Aorta (tissue), 5 donors: ENCODE data around the gene ARHGAP28. TPM values are rescaled to one million over a fixed set of nuclear protein-coding genes. Genes with fewer than 3 reads are reported as not detected.
A peak's percentile ranks its signal among the peaks of the same experiment; 100 is the strongest.
"Not testable (repeated sequence)": the region's sequence is repeated elsewhere in the genome, so short reads cannot be mapped to it uniquely, and the experiment has no call there.

Experiments
- ATAC-seq: fragments of 200-7000 bp; cut with Tn5 transposase; one replicate; pipeline ENCODE4 v1.9.1; 2022; ENCODE audit warnings: moderate library complexity; ENCODE audit not compliant: low FRiP score
- DNase-seq, 2 donors: peaks; one replicate each; pipeline ENCODE4 v3.0.0-alpha.2; 2020
- H3K27ac ChIP-seq, 2 donors: one replicate each; pipeline ENCODE4 v1.5.1; 2013; ENCODE audit warnings: low read length in 2 of 2, mild to moderate bottlenecking in 2 of 2, moderate library complexity in 2 of 2, control low read depth in 1 of 2, inconsistent platforms in 1 of 2, low read depth in 1 of 2
- H3K27me3 ChIP-seq, 2 donors: one replicate each; pipeline ENCODE4 v1.6.1; 2013; ENCODE audit warnings: control low read depth in 1 of 2, low read length in 1 of 2, mild to moderate bottlenecking in 1 of 2, moderate library complexity in 1 of 2; ENCODE audit not compliant: insufficient read depth in 2 of 2, control insufficient read depth in 1 of 2
- H3K36me3 ChIP-seq, 2 donors: one replicate each; pipeline ENCODE4 v1.6.1; 2013; ENCODE audit warnings: control low read depth in 1 of 2, low read length in 1 of 2, mild to moderate bottlenecking in 1 of 2; ENCODE audit not compliant: insufficient read depth in 2 of 2, control insufficient read depth in 1 of 2
- H3K4me1 ChIP-seq, 2 donors: one replicate each; pipeline ENCODE4 v1.6.1; 2013; ENCODE audit warnings: low read length in 2 of 2, control low read depth in 1 of 2, mild to moderate bottlenecking in 1 of 2, moderate library complexity in 1 of 2; ENCODE audit not compliant: insufficient read depth in 2 of 2, control insufficient read depth in 1 of 2
- H3K4me3 ChIP-seq, 2 donors: one replicate each; pipeline ENCODE4 v1.5.1; 2013; ENCODE audit warnings: low read length in 2 of 2, control low read depth in 1 of 2, mild to moderate bottlenecking in 1 of 2
- H3K9me3 ChIP-seq: one replicate; pipeline ENCODE4 v1.6.1; 2013; ENCODE audit warnings: mild to moderate bottlenecking, low read length; ENCODE audit not compliant: control insufficient read depth
- WGBS, 2 donors: extraction: QIAGEN DNeasy Blood & Tissue Kit; methylation state at CpG; one replicate each; pipeline ENCODE4 v1.1.7; 2013; 5-methylcytosine and 5-hydroxymethylcytosine counted together
- intact Hi-C, 2 donors: fragments of 100-400 bp; cut with DNase I; formaldehyde crosslinking; loops; one replicate each; pipeline versions ENCODE4 v1.14.2 to v1.15.0; 2022
- polyA plus RNA-seq, 2 donors: library from polyadenylated mRNA; stranded (reverse); fragments of 200-250 nt; gene quantifications; one replicate each; pipeline ENCODE4 v1.2.3, GENCODE V29; 2013
- total RNA-seq, 2 donors: library from RNA; stranded (reverse); fragmentation: NEBNext Ultra II Directional; extraction: Animal tissue kit (Norgen Biotek cat#: 25700); gene quantifications; one replicate each; pipeline ENCODE4 v1.2.1, GENCODE V29; 2021
- donor health status: healthy with polysubstance abuse.
- donor health status: Bipolar disorder and iron deficiency.
- donor health status: DM: no; HTN: no; CAD: no.
- donor health status: DM: no; HTN: no; CAD: no.
- donor health status: DM: yes; HTN: yes; CAD: no.

The ARHGAP28 gene
- total and polyA plus RNA-seq, 4 donors = 0.05 to 8.6 (median 3.0) TPM

GRCh38 chr18:6835345-6835744 is 105.8 kb downstream of the ARHGAP28 start:
- 79 to 83% methylated on average over 1 of the region's 1 CpG for WGBS, 2 donors
- Histone ChIP-seq H3K4me1 (no peaks in the 10 kb centered on the region), H3K36me3 (no peaks in the 10 kb centered on the region), H3K27me3 (no peaks in the 10 kb centered on the region), H3K27ac (no peak overlapping the region), H3K9me3 (peaks cover 2% of the 10 kb centered on the region), H3K4me3 (no peak overlapping the region)
- no peak for DNase-seq
- ATAC-seq = no peak
- intact Hi-C loops = no loop called here

DNA sequence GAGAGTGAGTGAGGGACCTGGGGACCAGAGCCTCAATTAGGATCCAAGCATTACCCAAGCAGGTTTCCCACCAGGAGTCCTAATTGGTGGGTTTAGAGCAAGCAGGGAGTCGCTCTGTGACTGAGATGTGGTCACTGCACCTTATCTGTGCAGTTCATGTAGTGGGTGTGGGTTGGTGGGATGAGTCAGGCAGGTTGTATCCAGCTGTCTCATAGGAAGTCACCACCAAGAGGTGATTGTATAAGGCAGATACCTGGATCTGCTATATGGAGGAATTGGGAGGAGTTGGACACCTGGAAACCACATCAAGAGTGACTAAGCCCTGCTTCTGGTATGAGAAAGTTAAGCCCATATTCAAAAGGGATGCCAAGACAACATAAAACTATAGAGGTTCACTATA is 106.8 kb downstream of the ARHGAP28 start:
- Histone ChIP-seq H3K36me3 (no peaks in the 10 kb centered on the region), H3K27me3 (no peaks in the 10 kb centered on the region), H3K9me3 (peaks cover 2% of the 10 kb centered on the region), H3K4me1 (no peaks in the 10 kb centered on the region), H3K4me3 (no peak overlapping the region), H3K27ac (no peak overlapping the region)
- WGBS, 2 donors = 76 to 96% methylated on average over 1 of the region's 1 CpG
- ATAC-seq (peak; percentile 36), DNase-seq (no peak)
- intact Hi-C loops = no loop called here

DNA sequence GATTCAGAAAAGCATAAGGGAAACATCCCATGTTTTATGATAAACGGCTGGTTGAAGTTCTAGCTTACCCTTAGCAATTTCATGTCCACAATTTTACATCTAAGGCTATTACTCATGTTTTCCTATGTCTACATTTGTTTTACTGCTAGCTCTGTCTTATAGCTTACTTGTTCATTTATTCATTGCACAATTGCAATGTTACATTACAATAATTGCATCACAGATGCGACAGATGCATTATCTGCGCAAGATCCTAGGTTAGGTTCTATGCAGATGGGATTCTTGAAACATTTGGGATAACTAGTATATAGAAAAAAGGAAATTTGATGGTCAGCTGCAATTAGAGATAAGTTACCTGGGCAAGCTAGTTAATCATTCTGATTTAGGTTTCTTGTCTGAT is 108.4 kb downstream of the ARHGAP28 start:
- WGBS, 2 donors = 94 to 98% methylated on average over 3 of the region's 3 CpGs
- Histone ChIP-seq H3K36me3 (no peaks in the 10 kb centered on the region), H3K27ac (no peak overlapping the region), H3K4me3 (no peak overlapping the region), H3K27me3 (no peaks in the 10 kb centered on the region), H3K4me1 (no peaks in the 10 kb centered on the region), H3K9me3 (peaks cover 2% of the 10 kb centered on the region)
- ATAC-seq (no peak), DNase-seq (no peak)
- intact Hi-C loops = no loop called here

- H3K27ac ChIP-seq = no peak overlapping the region
- no peaks in the 10 kb centered on the region for H3K36me3 ChIP-seq
- no peaks in the 10 kb centered on the region for H3K27me3 ChIP-seq
- intact Hi-C loops = no loop called here
- ATAC-seq = no peak
- WGBS, 2 donors = 81 to 89% methylated on average over 3 of the region's 3 CpGs
- H3K4me3 ChIP-seq = no peak overlapping the region
- no peak for DNase-seq
- H3K4me1 ChIP-seq = no peaks in the 10 kb centered on the region
- peaks cover 1% of the 10 kb centered on the region for H3K9me3 ChIP-seq
Measured at GRCh38 chr18:6842081-6842480, 112.6 kb downstream of the ARHGAP28 start.

GRCh38 chr18:6843308-6843707 is 113.8 kb downstream of the ARHGAP28 start:
- 50 to 72% methylated on average over 2 of the region's 2 CpGs for WGBS, 2 donors
- no peaks in the 10 kb centered on the region for H3K4me1 ChIP-seq
- H3K27ac ChIP-seq = no peak overlapping the region
- no peaks in the 10 kb centered on the region for H3K36me3 ChIP-seq
- no peaks in the 10 kb centered on the region for H3K27me3 ChIP-seq
- intact Hi-C loops = no loop called here
- DNase-seq (no peak), ATAC-seq (no peak)
- no peak overlapping the region for H3K4me3 ChIP-seq
- peaks cover 1% of the 10 kb centered on the region for H3K9me3 ChIP-seq

GRCh38 chr18:6845521-6845920 is 116.0 kb downstream of the ARHGAP28 start:
- DNase-seq, ATAC-seq, H3K36me3 ChIP-seq, intact Hi-C loops, H3K4me1 ChIP-seq, H3K9me3 ChIP-seq, H3K27me3 ChIP-seq, H3K4me3 ChIP-seq, H3K27ac ChIP-seq: not testable (repeated sequence)
- 94% methylated on average over 1 of the region's 1 CpG for WGBS, 2 donors

DNA sequence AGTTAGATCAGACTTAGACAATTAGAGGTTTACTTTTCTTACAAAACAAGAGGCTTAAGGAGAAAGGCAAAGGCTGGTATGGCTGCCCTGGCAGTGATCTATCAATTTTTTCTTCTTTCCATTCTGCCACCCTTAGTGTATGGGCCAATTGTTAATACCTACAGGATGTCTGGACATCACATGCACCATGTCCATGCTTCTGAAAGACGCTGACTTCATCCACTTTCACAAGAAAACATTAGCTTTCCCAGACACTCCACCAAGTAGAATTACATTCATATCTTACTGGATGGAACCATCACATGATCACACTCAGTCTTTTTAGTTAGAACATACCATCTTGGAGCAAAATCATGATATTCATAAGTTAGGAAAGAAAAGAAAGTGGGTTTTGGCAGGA is 120.9 kb downstream of the ARHGAP28 start:
- H3K4me1 ChIP-seq = no peaks in the 10 kb centered on the region
- intact Hi-C loops = no loop called here

DNA sequence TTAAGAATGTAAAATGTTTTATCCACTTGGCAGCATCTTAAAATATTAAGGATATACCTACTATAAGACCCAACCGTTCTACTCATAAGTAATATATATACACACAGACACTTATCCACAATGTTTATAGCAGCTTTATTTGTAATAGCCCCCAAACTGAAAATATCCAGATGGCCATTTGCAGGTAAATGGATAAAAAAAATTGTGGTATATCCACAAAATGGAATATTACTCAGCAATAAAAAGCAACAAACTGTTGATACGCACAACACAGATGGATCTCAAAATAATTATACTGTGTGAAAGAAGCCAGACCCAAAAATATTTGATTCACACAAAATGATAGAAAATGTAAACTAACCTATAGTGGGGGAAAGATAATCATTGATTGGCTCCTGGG is 122.0 kb downstream of the ARHGAP28 start:
- Histone ChIP-seq H3K27ac (no peak overlapping the region), H3K36me3 (no peaks in the 10 kb centered on the region), H3K27me3 (no peaks in the 10 kb centered on the region), H3K4me1 (no peaks in the 10 kb centered on the region), H3K9me3 (peaks cover 7% of the 10 kb centered on the region), H3K4me3 (no peak overlapping the region)
- WGBS, 2 donors = 97 to 99% methylated on average over 2 of the region's 2 CpGs
- DNase-seq (no peak), ATAC-seq (no peak)
- intact Hi-C loops = no loop called here

More for the DNA sequence above, 120.9 kb downstream of the ARHGAP28 start:
- peaks cover 7% of the 10 kb centered on the region for H3K9me3 ChIP-seq
- H3K27me3 ChIP-seq = no peaks in the 10 kb centered on the region
- ATAC-seq = no peak
- DNase-seq = no peak
- H3K27ac ChIP-seq = no peak overlapping the region
- WGBS, 2 donors = 83 to 87% methylated on average over 1 of the region's 1 CpG
- H3K4me3 ChIP-seq = no peak overlapping the region
- no peaks in the 10 kb centered on the region for H3K36me3 ChIP-seq

DNA sequence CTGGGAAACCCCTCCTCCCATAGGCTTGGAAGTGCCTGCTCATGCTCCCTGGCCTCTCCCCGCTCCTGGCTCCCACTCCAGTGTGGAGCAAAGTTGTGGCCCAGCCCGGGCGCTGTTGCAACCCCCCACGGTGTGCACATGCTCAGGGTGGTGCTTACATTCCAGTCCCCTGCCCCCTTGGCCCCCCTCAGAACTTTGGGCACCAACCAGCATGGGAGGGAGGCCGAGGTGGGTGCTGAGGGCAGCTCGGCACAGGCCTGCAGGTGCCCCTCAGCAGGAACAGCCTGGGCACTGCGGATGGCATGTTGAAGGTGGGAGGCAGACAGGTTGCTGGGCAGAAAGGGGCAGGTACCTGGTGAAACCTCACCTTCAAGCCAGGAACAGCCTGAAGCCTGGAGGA is 125.3 kb downstream of the ARHGAP28 start:
- DNase-seq (no peak), ATAC-seq (no peak)
- H3K27me3 ChIP-seq = no peaks in the 10 kb centered on the region
- WGBS, 2 donors = 94 to 98% methylated on average over 7 of the region's 7 CpGs
- H3K36me3 ChIP-seq = no peaks in the 10 kb centered on the region
- no peak overlapping the region for H3K27ac ChIP-seq
- H3K4me3 ChIP-seq = no peak overlapping the region
- H3K9me3 ChIP-seq = peaks cover 5% of the 10 kb centered on the region
- no peaks in the 10 kb centered on the region for H3K4me1 ChIP-seq
- intact Hi-C loops = no loop called here
